ENCODE data around the gene VSTM2B. TPM values are rescaled to one million over a fixed set of nuclear protein-coding genes. Genes with fewer than 3 reads are reported as not detected.
A peak's percentile ranks its signal among the peaks of the same experiment; 100 is the strongest.

VSTM2B gene
- total RNA-seq, 2 donors from 2014 or later, result not detected

DNA sequence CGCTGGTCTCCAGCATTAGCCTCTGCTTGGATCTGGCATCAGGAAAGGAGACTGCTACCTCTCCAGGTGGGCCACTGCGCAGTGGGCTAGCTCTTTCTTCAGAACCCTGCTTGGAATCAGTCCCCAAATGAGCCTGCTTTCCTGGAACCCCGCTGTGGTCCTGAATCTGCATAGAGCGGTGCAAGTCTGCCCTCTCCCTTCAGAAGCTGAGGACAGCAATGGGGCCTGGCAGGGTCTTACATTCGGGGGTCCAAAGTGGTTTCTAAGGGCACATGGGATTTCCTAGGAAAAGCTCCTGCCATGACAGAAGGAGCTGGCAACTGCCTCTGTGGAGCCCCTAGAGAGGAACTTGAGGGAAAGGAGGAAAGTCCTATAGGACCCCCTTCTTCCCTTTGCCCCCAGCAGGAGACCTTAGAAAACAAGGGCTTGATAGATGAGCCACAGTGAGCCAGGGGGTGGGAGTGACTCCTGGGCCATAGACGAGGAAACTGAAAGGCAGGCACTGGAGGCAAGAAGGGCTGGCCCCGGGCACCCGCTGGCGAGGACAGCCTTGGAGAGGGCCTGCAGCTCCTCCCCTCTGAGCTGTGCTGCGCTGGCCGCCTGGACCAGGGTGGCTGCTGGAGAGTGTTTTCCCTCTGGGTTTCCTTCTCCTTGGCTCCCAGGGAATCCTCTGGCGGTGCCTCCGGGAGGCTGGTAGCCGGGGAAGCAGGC is 1.4 kb upstream of the VSTM2B start:
- ATAC-seq, result no peak
- Mint-ChIP-seq H3K27ac (no peak overlapping the region), H3K36me3 (ENCODE audit: low read depth) (peaks cover 2% of the 10 kb centered on the region), H3K27me3 (peaks cover 77% of the 10 kb centered on the region), H3K4me1 (peaks cover 21% of the 10 kb centered on the region), H3K4me3 (peak overlapping the region; percentile 81)
- no peak for DNase-seq
- no peaks in the 10 kb centered on the region for H3K9me3 ChIP-seq (ENCODE audit: control insufficient read depth, low read length, poor library complexity, severe bottlenecking)

- H3K4me3 Mint-ChIP-seq, result peak overlapping the region; percentile 84
- peaks cover 20% of the 10 kb centered on the region for H3K4me1 Mint-ChIP-seq
- H3K27ac Mint-ChIP-seq, result no peak overlapping the region
- no peaks in the 10 kb centered on the region for H3K9me3 ChIP-seq (ENCODE audit: control insufficient read depth, low read length, poor library complexity, severe bottlenecking)
- H3K36me3 Mint-ChIP-seq (ENCODE audit: low read depth), result peaks cover 2% of the 10 kb centered on the region
- no peak for DNase-seq
- peaks cover 69% of the 10 kb centered on the region for H3K27me3 Mint-ChIP-seq
- ATAC-seq, result no peak
These were observed 622 bp upstream of the VSTM2B start for GRCh38 chr19:29524912-29525831.

GRCh38 chr19:29526730-29527499 is 1.1 kb downstream of the VSTM2B start:
- ATAC-seq (no peak), DNase-seq (no peak)
- H3K4me1 Mint-ChIP-seq, result peaks cover 22% of the 10 kb centered on the region
- H3K36me3 Mint-ChIP-seq (ENCODE audit: low read depth), result peaks cover 3% of the 10 kb centered on the region
- no peak overlapping the region for H3K27ac Mint-ChIP-seq
- H3K27me3 Mint-ChIP-seq, result peaks cover 68% of the 10 kb centered on the region
- peak overlapping the region; percentile 76 for H3K4me3 Mint-ChIP-seq
- H3K9me3 ChIP-seq (ENCODE audit: control insufficient read depth, low read length, poor library complexity, severe bottlenecking), result no peaks in the 10 kb centered on the region

GRCh38 chr19:29527500-29528328 is 1.9 kb downstream of the VSTM2B start:
- peaks cover 22% of the 10 kb centered on the region for H3K4me1 Mint-ChIP-seq

GRCh38 chr19:29528350-29528945 is 2.7 kb downstream of the VSTM2B start:
- no peaks in the 10 kb centered on the region for H3K9me3 ChIP-seq (ENCODE audit: control insufficient read depth, low read length, poor library complexity, severe bottlenecking)
- DNase-seq, result peak in 1 of 3 donors; percentile 14
- Mint-ChIP-seq H3K4me1 (peaks cover 22% of the 10 kb centered on the region), H3K27ac (no peak overlapping the region), H3K4me3 (peak overlapping the region; percentile 76), H3K36me3 (ENCODE audit: low read depth) (peaks cover 3% of the 10 kb centered on the region), H3K27me3 (peaks cover 68% of the 10 kb centered on the region)
- peak; percentile 78 for ATAC-seq

More at GRCh38 chr19:29527500-29528328, 1.9 kb downstream of the VSTM2B start:
- ATAC-seq, result no peak
- peak overlapping the region; percentile 76 for H3K4me3 Mint-ChIP-seq
- H3K36me3 Mint-ChIP-seq (ENCODE audit: low read depth), result peaks cover 3% of the 10 kb centered on the region
- no peak overlapping the region for H3K27ac Mint-ChIP-seq
- no peak for DNase-seq
- H3K9me3 ChIP-seq (ENCODE audit: control insufficient read depth, low read length, poor library complexity, severe bottlenecking), result no peaks in the 10 kb centered on the region
- peaks cover 68% of the 10 kb centered on the region for H3K27me3 Mint-ChIP-seq

- peaks cover 3% of the 10 kb centered on the region for H3K36me3 Mint-ChIP-seq (ENCODE audit: low read depth)
- DNase-seq, result no peak
- peaks cover 22% of the 10 kb centered on the region for H3K4me1 Mint-ChIP-seq
- H3K4me3 Mint-ChIP-seq, result peak overlapping the region; percentile 76
- H3K27me3 Mint-ChIP-seq, result peaks cover 68% of the 10 kb centered on the region
- no peak for ATAC-seq
- H3K9me3 ChIP-seq (ENCODE audit: control insufficient read depth, low read length, poor library complexity, severe bottlenecking), result no peaks in the 10 kb centered on the region
- H3K27ac Mint-ChIP-seq, result no peak overlapping the region
These were observed 3.3 kb downstream of the VSTM2B start for GRCh38 chr19:29528946-29529645.

- ATAC-seq, result no peak
- Mint-ChIP-seq H3K27ac (no peak overlapping the region), H3K4me3 (peak overlapping the region; percentile 65), H3K27me3 (peaks cover 68% of the 10 kb centered on the region), H3K4me1 (peaks cover 21% of the 10 kb centered on the region), H3K36me3 (ENCODE audit: low read depth) (peaks cover 3% of the 10 kb centered on the region)
- no peaks in the 10 kb centered on the region for H3K9me3 ChIP-seq (ENCODE audit: control insufficient read depth, low read length, poor library complexity, severe bottlenecking)
- DNase-seq, result no peak
These were observed 4.1 kb downstream of the VSTM2B start for GRCh38 chr19:29529646-29530539.

GRCh38 chr19:29530540-29531457 is 5.0 kb downstream of the VSTM2B start:
- no peak overlapping the region for H3K27ac Mint-ChIP-seq
- H3K36me3 Mint-ChIP-seq (ENCODE audit: low read depth), result peaks cover 3% of the 10 kb centered on the region
- H3K4me3 Mint-ChIP-seq, result peak overlapping the region; percentile 43
- peaks cover 18% of the 10 kb centered on the region for H3K4me1 Mint-ChIP-seq
- DNase-seq, result no peak
- no peak for ATAC-seq
- no peaks in the 10 kb centered on the region for H3K9me3 ChIP-seq (ENCODE audit: control insufficient read depth, low read length, poor library complexity, severe bottlenecking)
- H3K27me3 Mint-ChIP-seq, result peaks cover 74% of the 10 kb centered on the region

- no peak overlapping the region for H3K4me3 Mint-ChIP-seq
These were observed 5.7 kb downstream of the VSTM2B start for GRCh38 chr19:29531458-29532025.

GRCh38 chr19:29532097-29532496 is 6.3 kb downstream of the VSTM2B start:
- Mint-ChIP-seq H3K27ac (no peak overlapping the region), H3K27me3 (peaks cover 77% of the 10 kb centered on the region), H3K36me3 (ENCODE audit: low read depth) (peaks cover 3% of the 10 kb centered on the region)

More at GRCh38 chr19:29531458-29532025, 5.7 kb downstream of the VSTM2B start:
- no peaks in the 10 kb centered on the region for H3K9me3 ChIP-seq (ENCODE audit: control insufficient read depth, low read length, poor library complexity, severe bottlenecking)
- H3K27me3 Mint-ChIP-seq, result peaks cover 77% of the 10 kb centered on the region
- H3K36me3 Mint-ChIP-seq (ENCODE audit: low read depth), result peaks cover 3% of the 10 kb centered on the region
- peaks cover 18% of the 10 kb centered on the region for H3K4me1 Mint-ChIP-seq
- no peak for DNase-seq
- no peak overlapping the region for H3K27ac Mint-ChIP-seq
- ATAC-seq, result no peak

More at GRCh38 chr19:29532097-29532496, 6.3 kb downstream of the VSTM2B start:
- ATAC-seq (no peak), DNase-seq (no peak)
- H3K9me3 ChIP-seq (ENCODE audit: control insufficient read depth, low read length, poor library complexity, severe bottlenecking), result no peaks in the 10 kb centered on the region
- Mint-ChIP-seq H3K4me1 (peaks cover 18% of the 10 kb centered on the region), H3K4me3 (no peak overlapping the region)

Data from T-helper 17 cell (primary cell).